Retinal pigment epithelial cell (primary cell): Measurements from ENCODE around the gene MGP.

Experiments
- DNase-seq: peaks from one replicate; pipeline ENCODE4 v3.0.0-alpha.2; 2010; ENCODE audit warnings: low read depth
- H3K4me3 ChIP-seq: 2 replicates; pipeline ENCODE4 v1.5.1; 2011; ENCODE audit warnings: mild to moderate bottlenecking, low read length, control low read depth, moderate library complexity
- TF ChIP-seq, protein P1 (sequence below): conservative IDR thresholded peaks from 2 replicates; pipeline ENCODE4 v1.5.1; 2011; ENCODE audit warnings: low read depth, low read length, control low read depth, inconsistent platforms

MGP gene

GRCh38 chr12:14880890-14881453 is 4.7 kb downstream of the MGP start:
- DNase-seq: no peak
- TF ChIP-seq, protein P1, sequence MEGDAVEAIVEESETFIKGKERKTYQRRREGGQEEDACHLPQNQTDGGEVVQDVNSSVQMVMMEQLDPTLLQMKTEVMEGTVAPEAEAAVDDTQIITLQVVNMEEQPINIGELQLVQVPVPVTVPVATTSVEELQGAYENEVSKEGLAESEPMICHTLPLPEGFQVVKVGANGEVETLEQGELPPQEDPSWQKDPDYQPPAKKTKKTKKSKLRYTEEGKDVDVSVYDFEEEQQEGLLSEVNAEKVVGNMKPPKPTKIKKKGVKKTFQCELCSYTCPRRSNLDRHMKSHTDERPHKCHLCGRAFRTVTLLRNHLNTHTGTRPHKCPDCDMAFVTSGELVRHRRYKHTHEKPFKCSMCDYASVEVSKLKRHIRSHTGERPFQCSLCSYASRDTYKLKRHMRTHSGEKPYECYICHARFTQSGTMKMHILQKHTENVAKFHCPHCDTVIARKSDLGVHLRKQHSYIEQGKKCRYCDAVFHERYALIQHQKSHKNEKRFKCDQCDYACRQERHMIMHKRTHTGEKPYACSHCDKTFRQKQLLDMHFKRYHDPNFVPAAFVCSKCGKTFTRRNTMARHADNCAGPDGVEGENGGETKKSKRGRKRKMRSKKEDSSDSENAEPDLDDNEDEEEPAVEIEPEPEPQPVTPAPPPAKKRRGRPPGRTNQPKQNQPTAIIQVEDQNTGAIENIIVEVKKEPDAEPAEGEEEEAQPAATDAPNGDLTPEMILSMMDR: no peak
- H3K4me3 ChIP-seq: no peak overlapping the region

DNA sequence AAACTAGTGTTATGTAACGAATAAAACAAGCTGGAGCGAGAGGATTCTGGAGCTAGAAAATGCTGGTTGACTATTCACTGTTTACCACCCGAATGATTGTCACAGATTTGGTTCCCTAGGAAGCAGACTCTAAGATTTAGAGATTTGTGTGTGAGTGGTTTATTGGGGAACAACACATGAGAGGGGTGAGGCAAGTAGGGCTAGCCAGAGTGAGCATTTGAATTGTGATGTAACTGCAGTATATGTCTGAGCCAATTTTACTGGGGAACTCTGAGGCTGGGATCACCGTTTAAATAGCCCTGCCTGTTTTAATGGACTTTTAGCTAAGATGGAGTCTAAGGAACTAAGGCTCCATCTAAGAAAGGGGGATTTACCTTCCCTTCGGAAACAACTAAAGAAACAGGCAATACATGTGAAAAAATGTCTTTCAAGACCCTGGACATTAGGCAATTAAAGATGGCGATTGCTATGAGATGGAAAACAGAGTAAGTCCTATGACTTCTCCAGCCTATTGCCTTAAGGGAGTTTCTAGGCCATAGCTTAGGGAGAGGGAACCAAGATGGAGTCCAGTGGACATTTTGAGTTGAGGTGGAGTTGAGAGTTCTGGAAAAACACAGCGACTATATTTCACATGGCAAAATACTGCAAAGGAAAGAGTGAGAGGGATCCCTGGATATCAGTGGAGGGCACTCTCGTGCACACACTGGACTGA is 6.3 kb downstream of the MGP start:
- DNase-seq: no peak
- TF ChIP-seq, protein P1: no peak
- H3K4me3 ChIP-seq: no peak overlapping the region

DNA sequence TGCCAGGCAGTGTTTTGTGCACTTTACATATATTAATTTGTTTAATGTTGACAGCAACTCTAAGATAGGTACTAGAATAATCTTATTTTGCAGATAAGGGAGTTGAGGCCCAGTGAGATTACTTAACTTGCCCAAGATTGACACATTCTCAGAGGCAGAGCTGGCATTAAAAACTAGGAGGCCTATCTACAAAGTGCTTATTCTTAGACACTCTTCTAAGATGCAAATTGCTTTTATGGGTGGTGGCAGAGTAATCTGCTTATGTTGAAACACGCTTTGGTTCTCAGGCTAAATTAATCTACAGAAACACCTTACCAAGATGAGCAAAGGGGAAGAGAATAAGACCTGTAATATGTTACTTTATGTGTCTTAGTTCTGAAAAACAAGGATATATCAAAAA is 7.2 kb downstream of the MGP start:
- DNase-seq: no peak
- TF ChIP-seq, protein P1: no peak
- no peak overlapping the region for H3K4me3 ChIP-seq

DNA sequence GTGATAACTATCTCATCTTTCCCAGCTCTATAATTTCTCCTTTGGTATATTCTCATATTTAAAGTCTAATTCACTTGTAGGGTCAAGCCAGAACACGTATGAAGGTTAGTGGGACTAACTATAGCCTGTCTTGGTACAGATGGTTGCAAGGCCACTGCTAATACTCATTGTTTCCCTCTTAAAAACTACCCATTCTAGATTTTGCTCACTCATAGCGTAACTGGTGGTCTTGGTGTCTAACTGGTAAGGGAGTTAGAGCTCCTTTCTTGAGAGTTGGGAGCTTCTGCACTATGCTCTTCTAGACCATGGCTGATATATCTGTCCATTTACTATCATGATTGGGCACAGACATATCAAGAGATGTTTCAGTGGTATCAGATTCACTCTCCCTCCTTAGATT is 8.8 kb downstream of the MGP start:
- H3K4me3 ChIP-seq: no peak overlapping the region
- TF ChIP-seq, protein P1: no peak
- DNase-seq: no peak

DNA sequence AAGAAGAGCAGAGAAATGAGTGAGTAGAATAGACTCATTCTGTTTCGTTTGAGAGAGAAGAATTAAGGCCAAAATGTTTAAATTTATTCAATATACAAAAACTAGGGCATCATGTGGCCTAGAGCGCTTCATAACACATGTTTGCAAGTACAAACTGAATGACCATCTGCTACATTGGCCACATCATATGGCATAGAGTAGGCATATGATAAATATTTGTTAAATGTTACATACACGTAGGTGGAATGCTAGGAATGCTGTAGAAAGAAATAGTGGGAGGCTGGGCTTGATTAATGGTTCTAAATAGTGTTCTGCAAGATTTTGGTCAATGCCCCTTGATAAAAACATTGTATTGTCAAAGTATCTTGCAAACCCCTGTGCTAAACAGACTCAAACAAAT is 10.8 kb downstream of the MGP start:
- TF ChIP-seq, protein P1: no peak
- DNase-seq: no peak

DNA sequence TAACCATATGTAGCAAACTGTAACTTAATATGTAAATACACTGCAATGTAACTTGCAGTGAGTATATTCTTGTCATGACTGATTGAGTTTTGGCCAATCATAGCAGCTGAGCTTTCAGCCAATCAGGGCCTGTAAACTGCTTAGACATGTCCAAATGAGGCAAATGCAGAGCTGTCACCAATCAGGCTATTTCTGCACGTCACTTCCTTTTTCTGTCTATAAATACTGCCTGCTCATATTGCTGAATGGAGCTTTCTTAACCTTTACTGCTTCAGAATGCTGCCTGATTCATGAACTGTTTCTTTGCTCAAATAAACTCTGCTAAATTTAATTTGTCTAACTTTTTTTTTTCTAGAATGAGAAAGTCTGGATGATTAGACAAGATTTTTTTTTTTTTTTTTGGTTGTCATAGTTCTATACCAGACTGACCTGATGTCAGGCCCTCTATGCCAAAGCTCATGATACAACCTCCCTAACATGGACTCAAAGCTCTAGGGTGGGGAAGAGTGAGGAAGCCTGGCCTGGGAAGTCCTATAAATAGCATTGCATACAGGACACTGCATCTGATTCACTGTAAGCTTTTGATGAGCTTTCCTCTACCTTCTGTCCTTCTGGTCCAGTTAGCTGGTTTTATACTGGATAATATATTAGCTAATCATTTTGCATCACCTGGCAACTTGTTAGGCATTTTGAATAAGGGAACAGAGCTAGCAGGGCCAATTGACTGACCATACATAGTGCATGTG is 12.0 kb downstream of the MGP start:
- DNase-seq: no peak
- no peak overlapping the region for H3K4me3 ChIP-seq
- TF ChIP-seq, protein P1: no peak

More for the DNA sequence above, 10.8 kb downstream of the MGP start:
- no peak overlapping the region for H3K4me3 ChIP-seq
